A549 (cell line): ENCODE results near the gene TXNRD2. TPM values are rescaled to one million over a fixed set of nuclear protein-coding genes. Genes with fewer than 3 reads are reported as not detected.

ENCODE experiments used
- ATAC-seq, 2 experiments: fragments of 200-7000 bp in 1 of 2; fragments of >200 bp in 1 of 2; cut with Nextera tagmentation in 1 of 2; cut with Tn5 transposase in 1 of 2; 3 replicates each; pipeline versions ENCODE4 v1.8.0 to v1.9.1; 2018 to 2020; ENCODE audit warnings: mild to moderate bottlenecking in 1 of 2, moderate library complexity in 1 of 2
- CTCF ChIA-PET: fragments of 300-600 bp; sonication (Branson Sonifier 250); formaldehyde crosslinking; extraction: SDS; loops from one replicate; lab custom pipeline; 2021; ENCODE audit warnings: antibody characterized with exemption, inconsistent platforms; lab: Yijun Ruan, JAX
- POLR2A ChIA-PET: fragments of 350-600 bp; formaldehyde crosslinking; extraction: SDS; loops from one replicate; lab custom pipeline; 2021; ENCODE audit warnings: antibody characterized with exemption, inconsistent platforms; lab: Yijun Ruan, JAX
- DNase-seq, 2 experiments: peaks; one replicate each; pipeline versions ENCODE4 v3.0.0 to v3.0.0-alpha.2; 2011 to 2016; ENCODE audit warnings: low read depth in 1 of 2, low spot score in 1 of 2
- FAIRE-seq: peaks from 2 replicates; lab custom pipeline; 2011; peaks lifted over from hg19 to GRCh38; lab: Jason Lieb, UNC
- H3K27ac ChIP-seq, 2 experiments: fragments of >200 bp; sonication (Bioruptor Twin); formaldehyde crosslinking; 3 replicates each; pipeline ENCODE4 v1.5.1; 2016 to 2017
- H3K4me1 ChIP-seq: fragments of >200 bp; sonication (Bioruptor Twin); formaldehyde crosslinking; 3 replicates; pipeline ENCODE4 v1.6.1; 2016
- H3K4me2 ChIP-seq: fragments of >200 bp; sonication (Bioruptor Twin); formaldehyde crosslinking; 3 replicates; pipeline ENCODE4 v1.6.1; 2016
- H3K4me3 ChIP-seq: fragments of >200 bp; sonication (Bioruptor Twin); formaldehyde crosslinking; 3 replicates; pipeline ENCODE4 v1.5.1; 2016
- H3K9me3 ChIP-seq: fragments of >200 bp; sonication (Bioruptor Twin); formaldehyde crosslinking; 3 replicates; pipeline ENCODE4 v1.6.1; 2016
- CBX8 ChIP-seq: fragments of 200-600 bp; sonication (generic); IDR thresholded peaks from 2 replicates; pipeline ENCODE4 v1.6.1; 2016
- CHD4 ChIP-seq: fragments of 200-600 bp; sonication (generic); IDR thresholded peaks from 2 replicates; pipeline ENCODE4 v1.6.1; 2016; ENCODE audit warnings: antibody characterized with exemption, mild to moderate bottlenecking, borderline replicate concordance
- ESRRA ChIP-seq: fragments of 150-350 bp; IDR thresholded peaks from 2 replicates; pipeline ENCODE4 v1.6.1; 2014; ENCODE audit warnings: mild to moderate bottlenecking, low read length, borderline replicate concordance
- GATA3 ChIP-seq: IDR thresholded peaks from 2 replicates; pipeline ENCODE4 v1.6.1; 2012; ENCODE audit warnings: borderline replicate concordance
- HOXB13 ChIP-seq: fragments of 250-450 bp; sonication (Bioruptor Pico); IDR thresholded peaks from 2 replicates; pipeline ENCODE4 v1.5.0; 2020; ENCODE audit warnings: low read depth, mild to moderate bottlenecking, moderate library complexity
- HOXB5 ChIP-seq: fragments of 250-450 bp; sonication (Bioruptor Pico); IDR thresholded peaks from 2 replicates; pipeline ENCODE4 v1.5.0; 2020; ENCODE audit warnings: mild to moderate bottlenecking, moderate library complexity
- JUN ChIP-seq, 2 experiments: fragments of >200 bp; sonication (Bioruptor Twin); formaldehyde crosslinking; IDR thresholded peaks; 2 replicates in 1 of 2; 3 replicates in 1 of 2; pipeline ENCODE4 v1.6.1; 2016 to 2017
- KDM5A ChIP-seq: fragments of 200-600 bp; sonication (generic); IDR thresholded peaks from 2 replicates; pipeline ENCODE4 v1.6.1; 2016; ENCODE audit warnings: antibody characterized with exemption, mild to moderate bottlenecking
- MYC ChIP-seq: IDR thresholded peaks from 2 replicates; pipeline ENCODE4 v1.6.1; 2012; ENCODE audit warnings: mild to moderate bottlenecking, inconsistent platforms, low read length, improper control_type of control experiment, borderline replicate concordance
- NR3C1 ChIP-seq: fragments of >200 bp; sonication (Bioruptor Twin); formaldehyde crosslinking; IDR thresholded peaks from 3 replicates; pipeline ENCODE4 v1.6.1; 2017
- PBX3 ChIP-seq: IDR thresholded peaks from 2 replicates; pipeline ENCODE4 v1.6.1; 2012
- TP53 ChIP-seq: fragments of 250-450 bp; sonication (Bioruptor Pico); IDR thresholded peaks from 2 replicates; pipeline ENCODE4 v1.5.0; 2021; ENCODE audit warnings: mild to moderate bottlenecking, moderate library complexity
- USF2 ChIP-seq: fragments of 450-650 bp; IDR thresholded peaks from 2 replicates; pipeline ENCODE4 v1.6.1; 2014; ENCODE audit warnings: antibody characterized with exemption
- ZFP36 ChIP-seq: fragments of 450-650 bp; IDR thresholded peaks from 2 replicates; pipeline ENCODE4 v1.6.1; 2014; ENCODE audit warnings: borderline replicate concordance; ENCODE audit not compliant: partially characterized antibody
- WGBS: methylation state at CpG from one replicate; pipeline ENCODE4 v1.1.6; 2017; ENCODE audit errors: missing lambda C conversion rate; 5-methylcytosine and 5-hydroxymethylcytosine counted together
- polyA plus RNA-seq, 4 experiments: library from polyadenylated mRNA; depleted of rRNA in 3 of 4; stranded (reverse); fragments of >200 nt; fragmentation: RNase III in 1 of 4; extraction: RNeasy Plus Mini Kit Qiagen cat#74134 plus additional on column Dnase treatment in 1 of 4; gene quantifications; 2 replicates in 3 of 4; 3 replicates in 1 of 4; pipeline ENCODE4 v1.2.3, GENCODE V29; 2011 to 2017
- TF ChIP-seq, protein P1 (sequence below): fragments of 200-600 bp; sonication (generic); IDR thresholded peaks from 2 replicates; pipeline ENCODE4 v1.6.1; 2016; ENCODE audit warnings: antibody characterized with exemption, mild to moderate bottlenecking, moderate library complexity

TXNRD2 gene
- polyA plus RNA-seq, 2 of the 4 experiments (the other 2 are of a cell fraction), result 16.3 to 25.6 TPM

DNA sequence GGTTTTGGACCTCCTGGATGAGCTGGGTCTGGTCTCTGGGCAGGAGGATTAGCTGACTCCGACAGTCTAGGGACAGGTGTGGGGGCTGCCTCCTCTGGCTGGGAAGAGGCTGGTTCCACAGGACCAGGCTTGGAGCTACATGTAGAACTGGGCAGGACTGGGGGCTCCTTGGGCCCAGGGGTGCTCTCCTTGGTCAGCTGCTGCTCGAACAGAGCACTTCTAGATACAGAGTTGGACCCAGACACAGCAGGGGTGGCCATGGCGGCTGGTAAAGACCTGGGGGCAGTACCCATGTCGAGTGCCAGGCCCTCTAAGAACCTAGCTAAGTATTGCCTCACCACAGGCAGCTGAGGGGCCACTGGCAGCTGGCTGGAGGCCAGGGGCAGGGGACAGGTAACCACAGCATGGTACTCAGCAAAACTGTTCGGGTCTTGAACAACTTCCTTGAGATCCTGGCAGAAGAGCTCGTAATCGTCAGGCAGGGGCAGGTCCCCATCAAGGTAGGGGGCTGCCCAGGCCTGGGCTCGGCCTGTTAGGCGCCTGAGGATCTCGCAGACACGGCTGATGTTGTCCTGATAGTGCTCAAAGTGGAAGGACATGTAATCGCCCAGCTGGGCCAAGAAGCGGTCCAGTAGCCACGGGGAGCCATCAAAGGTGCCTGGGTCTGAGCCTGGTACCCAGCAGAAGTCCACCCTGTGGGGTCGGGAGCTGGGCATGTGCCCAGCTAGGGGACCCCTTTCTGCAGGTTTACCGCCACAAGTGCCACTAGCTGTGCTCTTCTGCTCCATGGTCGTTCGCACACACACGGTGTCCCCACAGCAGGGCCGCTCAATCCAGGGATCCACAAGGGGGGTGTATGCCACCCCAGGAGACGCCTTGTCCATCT lies 90.1 kb downstream of the TXNRD2 start:
- Histone ChIP-seq H3K4me2 (no peak overlapping the region), H3K4me3 (no peak overlapping the region), H3K27ac (no peak overlapping the region), H3K4me1 (peaks cover 32% of the 10 kb centered on the region), H3K9me3 (no peaks in the 10 kb centered on the region)
- ChIA-PET POLR2A (no interaction called here), CTCF (interaction anchor here (0.7 to 1.6 kb wide), 5 partner anchors 9 to 121 kb away, joined by 3 to 4 read pairs (median 3); no protein-coding TSS in a partner anchor)
- 92% methylated on average over 8 of the region's 21 CpGs for WGBS
- no peak for FAIRE-seq
- no peak for DNase-seq
- TF ChIP-seq NR3C1 (no peak), USF2 (no peak), JUN (IDR thresholded peaks at IDR 0.05) (no peak), KDM5A (no peak)
- TF ChIP-seq, protein P1, sequence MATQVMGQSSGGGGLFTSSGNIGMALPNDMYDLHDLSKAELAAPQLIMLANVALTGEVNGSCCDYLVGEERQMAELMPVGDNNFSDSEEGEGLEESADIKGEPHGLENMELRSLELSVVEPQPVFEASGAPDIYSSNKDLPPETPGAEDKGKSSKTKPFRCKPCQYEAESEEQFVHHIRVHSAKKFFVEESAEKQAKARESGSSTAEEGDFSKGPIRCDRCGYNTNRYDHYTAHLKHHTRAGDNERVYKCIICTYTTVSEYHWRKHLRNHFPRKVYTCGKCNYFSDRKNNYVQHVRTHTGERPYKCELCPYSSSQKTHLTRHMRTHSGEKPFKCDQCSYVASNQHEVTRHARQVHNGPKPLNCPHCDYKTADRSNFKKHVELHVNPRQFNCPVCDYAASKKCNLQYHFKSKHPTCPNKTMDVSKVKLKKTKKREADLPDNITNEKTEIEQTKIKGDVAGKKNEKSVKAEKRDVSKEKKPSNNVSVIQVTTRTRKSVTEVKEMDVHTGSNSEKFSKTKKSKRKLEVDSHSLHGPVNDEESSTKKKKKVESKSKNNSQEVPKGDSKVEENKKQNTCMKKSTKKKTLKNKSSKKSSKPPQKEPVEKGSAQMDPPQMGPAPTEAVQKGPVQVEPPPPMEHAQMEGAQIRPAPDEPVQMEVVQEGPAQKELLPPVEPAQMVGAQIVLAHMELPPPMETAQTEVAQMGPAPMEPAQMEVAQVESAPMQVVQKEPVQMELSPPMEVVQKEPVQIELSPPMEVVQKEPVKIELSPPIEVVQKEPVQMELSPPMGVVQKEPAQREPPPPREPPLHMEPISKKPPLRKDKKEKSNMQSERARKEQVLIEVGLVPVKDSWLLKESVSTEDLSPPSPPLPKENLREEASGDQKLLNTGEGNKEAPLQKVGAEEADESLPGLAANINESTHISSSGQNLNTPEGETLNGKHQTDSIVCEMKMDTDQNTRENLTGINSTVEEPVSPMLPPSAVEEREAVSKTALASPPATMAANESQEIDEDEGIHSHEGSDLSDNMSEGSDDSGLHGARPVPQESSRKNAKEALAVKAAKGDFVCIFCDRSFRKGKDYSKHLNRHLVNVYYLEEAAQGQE, result no peak
- ATAC-seq, result no peak

GRCh38 chr22:19850763-19851109 lies 90.9 kb downstream of the TXNRD2 start:
- 83% methylated on average over 4 of the region's 9 CpGs for WGBS
- TF ChIP-seq PBX3, result no peak
- TF ChIP-seq ESRRA, result no peak
- no peak for TF ChIP-seq HOXB13 (CRISPR knock-in tag)
- Histone ChIP-seq H3K4me2 (no peak overlapping the region), H3K4me3 (no peak overlapping the region), H3K27ac (0 out of 6 replicates have a peak overlapping the region, but pooled peaks of 1 of the 2 experiments have one; percentile 14), H3K4me1 (peaks cover 28% of the 10 kb centered on the region), H3K9me3 (no peaks in the 10 kb centered on the region)
- ChIA-PET CTCF (interaction anchor here (0.7 to 1.2 kb wide), 2 partner anchors 59 to 94 kb away, joined by 3 read pairs; no protein-coding TSS in a partner anchor), POLR2A (no interaction called here)
- ATAC-seq, result no peak
- DNase-seq, result no peak
- no peak for FAIRE-seq

DNA sequence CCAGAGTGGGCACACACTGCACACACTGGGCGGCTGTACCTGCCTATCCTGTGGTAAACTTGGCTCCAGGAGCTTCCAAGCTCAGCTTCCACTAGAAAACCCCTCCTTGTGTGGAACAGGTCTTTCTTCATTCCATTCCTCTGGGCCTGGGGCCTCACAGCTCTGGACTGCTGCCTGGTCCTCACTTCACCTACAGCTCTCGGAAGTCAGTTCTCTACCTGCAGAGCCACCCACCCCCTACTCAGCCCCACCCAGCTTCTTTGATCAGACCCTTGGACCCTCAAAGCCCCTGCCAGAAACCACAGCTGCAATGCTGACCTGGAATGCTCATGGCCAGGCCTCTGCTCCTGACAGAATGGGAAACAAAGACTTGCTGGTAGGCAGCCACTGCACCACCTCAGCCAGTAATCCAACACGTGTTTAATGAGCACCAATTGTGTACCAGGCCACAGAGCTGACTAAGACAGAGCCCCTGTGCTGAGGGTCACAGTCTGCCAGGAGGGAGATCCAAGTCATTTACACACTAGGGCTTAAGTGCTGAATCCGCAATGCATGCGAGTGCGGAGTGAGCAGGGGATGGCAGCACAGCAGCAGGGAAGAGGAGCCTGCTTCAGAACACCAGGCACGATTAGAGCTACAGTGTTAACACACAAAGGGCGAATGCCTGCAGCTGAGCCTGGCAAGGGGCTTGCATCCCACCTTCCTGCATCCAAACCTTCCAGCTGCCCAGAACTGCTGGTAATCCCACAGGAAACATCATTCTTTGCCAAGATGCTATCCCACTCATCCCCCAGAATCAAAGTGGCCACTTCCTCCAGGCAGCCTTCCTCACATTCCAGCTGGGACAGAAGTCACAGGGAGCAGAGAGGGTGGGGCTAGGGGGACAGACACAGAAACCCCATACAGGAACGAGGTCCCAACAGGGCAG lies 91.5 kb downstream of the TXNRD2 start:
- TF ChIP-seq GATA3, result no peak
- TF ChIP-seq HOXB5, result no peak
- TF ChIP-seq TP53 (CRISPR knock-in tag), result no peak
- TF ChIP-seq ZFP36, result peak; percentile 19
- no peak for TF ChIP-seq CBX8
- no peak for TF ChIP-seq CHD4
- no peak for TF ChIP-seq MYC
- no peak for TF ChIP-seq HOXB13 (CRISPR knock-in tag)
- ChIA-PET POLR2A (no interaction called here), CTCF (interaction anchor here (0.7 to 1.1 kb wide), 2 partner anchors 60 to 94 kb away, joined by 3 to 4 read pairs; no protein-coding TSS in a partner anchor)
- Histone ChIP-seq H3K4me3 (no peak overlapping the region), H3K27ac (peak overlapping the region in 1 of 2 experiments; percentile 14; a peak in 1 of 6 replicates), H3K9me3 (no peaks in the 10 kb centered on the region), H3K4me1 (peaks cover 28% of the 10 kb centered on the region), H3K4me2 (no peak overlapping the region)
- 93% methylated on average over 8 of the region's 9 CpGs for WGBS
- DNase-seq (no peak), ATAC-seq (no peak), FAIRE-seq (no peak)
